PFSK-1 (cell line): ENCODE measurements around the gene DOCK1.

Source experiments
- POLR2AphosphoS5 ChIP-seq: IDR thresholded peaks from 2 replicates; pipeline ENCODE4 v1.6.1; 2012; ENCODE audit warnings: low read depth, mild to moderate bottlenecking, control low read depth, low read length, moderate library complexity
- TF ChIP-seq, protein P1 (sequence below), 2 experiments: IDR thresholded peaks; 2 replicates each; pipeline versions ENCODE4 v1.6.1 to v1.8.0; 2011 to 2012; ENCODE audit warnings: low read depth in 2 of 2, low read length in 2 of 2, control low read depth in 1 of 2, inconsistent platforms in 1 of 2, mild to moderate bottlenecking in 1 of 2, moderate library complexity in 1 of 2; ENCODE audit not compliant: insufficient read depth in 1 of 2

DNA sequence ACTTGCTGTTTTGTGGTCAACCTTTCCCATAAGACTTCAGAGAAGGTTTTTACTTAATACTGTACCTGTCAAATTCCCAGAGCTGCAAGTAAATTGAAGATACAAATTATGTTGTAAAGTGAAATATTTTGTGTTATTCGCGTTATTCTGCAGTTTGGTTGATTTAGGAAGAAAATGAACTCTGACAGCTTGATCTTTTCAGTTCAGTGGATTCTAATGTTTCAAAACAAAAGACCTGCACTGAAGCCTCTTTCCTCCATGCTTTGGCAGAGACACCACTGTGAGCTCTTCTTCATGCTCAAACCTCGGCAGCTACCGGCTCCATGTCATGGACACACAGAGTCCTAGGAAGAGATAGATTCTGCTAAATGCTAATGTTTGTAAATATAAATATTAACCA, 366.8 kb downstream of the DOCK1 start:
- TF ChIP-seq, protein P1, sequence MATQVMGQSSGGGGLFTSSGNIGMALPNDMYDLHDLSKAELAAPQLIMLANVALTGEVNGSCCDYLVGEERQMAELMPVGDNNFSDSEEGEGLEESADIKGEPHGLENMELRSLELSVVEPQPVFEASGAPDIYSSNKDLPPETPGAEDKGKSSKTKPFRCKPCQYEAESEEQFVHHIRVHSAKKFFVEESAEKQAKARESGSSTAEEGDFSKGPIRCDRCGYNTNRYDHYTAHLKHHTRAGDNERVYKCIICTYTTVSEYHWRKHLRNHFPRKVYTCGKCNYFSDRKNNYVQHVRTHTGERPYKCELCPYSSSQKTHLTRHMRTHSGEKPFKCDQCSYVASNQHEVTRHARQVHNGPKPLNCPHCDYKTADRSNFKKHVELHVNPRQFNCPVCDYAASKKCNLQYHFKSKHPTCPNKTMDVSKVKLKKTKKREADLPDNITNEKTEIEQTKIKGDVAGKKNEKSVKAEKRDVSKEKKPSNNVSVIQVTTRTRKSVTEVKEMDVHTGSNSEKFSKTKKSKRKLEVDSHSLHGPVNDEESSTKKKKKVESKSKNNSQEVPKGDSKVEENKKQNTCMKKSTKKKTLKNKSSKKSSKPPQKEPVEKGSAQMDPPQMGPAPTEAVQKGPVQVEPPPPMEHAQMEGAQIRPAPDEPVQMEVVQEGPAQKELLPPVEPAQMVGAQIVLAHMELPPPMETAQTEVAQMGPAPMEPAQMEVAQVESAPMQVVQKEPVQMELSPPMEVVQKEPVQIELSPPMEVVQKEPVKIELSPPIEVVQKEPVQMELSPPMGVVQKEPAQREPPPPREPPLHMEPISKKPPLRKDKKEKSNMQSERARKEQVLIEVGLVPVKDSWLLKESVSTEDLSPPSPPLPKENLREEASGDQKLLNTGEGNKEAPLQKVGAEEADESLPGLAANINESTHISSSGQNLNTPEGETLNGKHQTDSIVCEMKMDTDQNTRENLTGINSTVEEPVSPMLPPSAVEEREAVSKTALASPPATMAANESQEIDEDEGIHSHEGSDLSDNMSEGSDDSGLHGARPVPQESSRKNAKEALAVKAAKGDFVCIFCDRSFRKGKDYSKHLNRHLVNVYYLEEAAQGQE (IDR thresholded peaks at IDR 0.05; ENCODE audit: insufficient read depth in 1 of 2, low read depth in 2 of 2, low read length in 2 of 2): no peak
- TF ChIP-seq POLR2AphosphoS5: no peak
